ENCODE results near the gene DCST2. TPM values are rescaled to one million over a fixed set of nuclear protein-coding genes. Genes with fewer than 3 reads are reported as not detected.

DCST2 gene
- total RNA-seq, 2 donors from 2014 or later = 0.94 to 1.3 TPM

GRCh38 chr1:155022136-155022926 lies 11.2 kb downstream of the DCST2 start:
- peaks cover 28% of the 10 kb centered on the region for H3K4me1 Mint-ChIP-seq
- no peaks in the 10 kb centered on the region for H3K9me3 ChIP-seq (ENCODE audit: control insufficient read depth, low read length, poor library complexity, severe bottlenecking)
- ATAC-seq = no peak
- H3K27ac Mint-ChIP-seq = no peak overlapping the region
- no peak for DNase-seq
- H3K27me3 Mint-ChIP-seq = no peaks in the 10 kb centered on the region
- H3K36me3 Mint-ChIP-seq (ENCODE audit: low read depth) = no peaks in the 10 kb centered on the region
- H3K4me3 Mint-ChIP-seq = no peak overlapping the region

GRCh38 chr1:155019377-155020245 lies 14.0 kb downstream of the DCST2 start:
- Mint-ChIP-seq H3K4me1 (peaks cover 43% of the 10 kb centered on the region), H3K36me3 (ENCODE audit: low read depth) (peaks cover 2% of the 10 kb centered on the region), H3K27me3 (no peaks in the 10 kb centered on the region), H3K27ac (peak overlapping the region; percentile 88), H3K4me3 (no peak overlapping the region)
- H3K9me3 ChIP-seq (ENCODE audit: control insufficient read depth, low read length, poor library complexity, severe bottlenecking) = no peaks in the 10 kb centered on the region
- ATAC-seq = no peak
- no peak for DNase-seq

GRCh38 chr1:155018617-155019348 lies 14.8 kb downstream of the DCST2 start:
- ATAC-seq (no peak), DNase-seq (no peak)
- H3K4me1 Mint-ChIP-seq = peaks cover 48% of the 10 kb centered on the region
- H3K36me3 Mint-ChIP-seq (ENCODE audit: low read depth) = peaks cover 2% of the 10 kb centered on the region
- H3K27ac Mint-ChIP-seq = peak overlapping the region; percentile 88
- H3K9me3 ChIP-seq (ENCODE audit: control insufficient read depth, low read length, poor library complexity, severe bottlenecking) = no peaks in the 10 kb centered on the region
- H3K4me3 Mint-ChIP-seq = no peak overlapping the region
- no peaks in the 10 kb centered on the region for H3K27me3 Mint-ChIP-seq

GRCh38 chr1:155017946-155018316 lies 15.7 kb downstream of the DCST2 start:
- H3K9me3 ChIP-seq (ENCODE audit: control insufficient read depth, low read length, poor library complexity, severe bottlenecking) = no peaks in the 10 kb centered on the region
- DNase-seq (no peak), ATAC-seq (peak; percentile 1)
- Mint-ChIP-seq H3K4me3 (peak overlapping the region; percentile 58), H3K36me3 (ENCODE audit: low read depth) (peaks cover 2% of the 10 kb centered on the region), H3K27me3 (no peaks in the 10 kb centered on the region), H3K4me1 (peaks cover 54% of the 10 kb centered on the region), H3K27ac (peak overlapping the region; percentile 88)

GRCh38 chr1:155017041-155017945 lies 16.3 kb downstream of the DCST2 start:
- Mint-ChIP-seq H3K27ac (peak overlapping the region; percentile 88), H3K4me3 (peak overlapping the region; percentile 87), H3K27me3 (no peaks in the 10 kb centered on the region), H3K36me3 (ENCODE audit: low read depth) (peaks cover 2% of the 10 kb centered on the region), H3K4me1 (peaks cover 58% of the 10 kb centered on the region)
- ATAC-seq (peak; percentile 93), DNase-seq (peak; percentile 84 to 87 (median 85))
- H3K9me3 ChIP-seq (ENCODE audit: control insufficient read depth, low read length, poor library complexity, severe bottlenecking) = no peaks in the 10 kb centered on the region

GRCh38 chr1:155016231-155016831 lies 17.2 kb downstream of the DCST2 start:
- no peaks in the 10 kb centered on the region for H3K9me3 ChIP-seq (ENCODE audit: control insufficient read depth, low read length, poor library complexity, severe bottlenecking)
- DNase-seq (no peak), ATAC-seq (peak; percentile 18)
- H3K36me3 Mint-ChIP-seq (ENCODE audit: low read depth) = peaks cover 2% of the 10 kb centered on the region
- peaks cover 56% of the 10 kb centered on the region for H3K4me1 Mint-ChIP-seq
- peak overlapping the region; percentile 87 for H3K4me3 Mint-ChIP-seq
- peak overlapping the region; percentile 79 for H3K27ac Mint-ChIP-seq
- no peaks in the 10 kb centered on the region for H3K27me3 Mint-ChIP-seq

- no peak for ATAC-seq
- H3K4me3 Mint-ChIP-seq = peak overlapping the region; percentile 87
- no peaks in the 10 kb centered on the region for H3K9me3 ChIP-seq (ENCODE audit: control insufficient read depth, low read length, poor library complexity, severe bottlenecking)
- no peak for DNase-seq
- no peaks in the 10 kb centered on the region for H3K27me3 Mint-ChIP-seq
- peak overlapping the region; percentile 79 for H3K27ac Mint-ChIP-seq
- peaks cover 60% of the 10 kb centered on the region for H3K4me1 Mint-ChIP-seq
- H3K36me3 Mint-ChIP-seq (ENCODE audit: low read depth) = peaks cover 2% of the 10 kb centered on the region
Observed at GRCh38 chr1:155015527-155016230, 17.9 kb downstream of the DCST2 start.

GRCh38 chr1:155014709-155015508 lies 18.7 kb downstream of the DCST2 start:
- Mint-ChIP-seq H3K27ac (peak overlapping the region; percentile 53), H3K36me3 (ENCODE audit: low read depth) (peaks cover 2% of the 10 kb centered on the region), H3K27me3 (no peaks in the 10 kb centered on the region), H3K4me3 (peak overlapping the region; percentile 87), H3K4me1 (peaks cover 62% of the 10 kb centered on the region)
- ATAC-seq = no peak
- DNase-seq = no peak
- no peaks in the 10 kb centered on the region for H3K9me3 ChIP-seq (ENCODE audit: control insufficient read depth, low read length, poor library complexity, severe bottlenecking)

- DNase-seq (peak in 1 of 3 donors; percentile 43), ATAC-seq (no peak)
Observed at GRCh38 chr1:155013632-155014031, 19.9 kb downstream of the DCST2 start.

GRCh38 chr1:155012776-155013602 lies 20.6 kb downstream of the DCST2 start:
- no peaks in the 10 kb centered on the region for H3K9me3 ChIP-seq (ENCODE audit: control insufficient read depth, low read length, poor library complexity, severe bottlenecking)
- Mint-ChIP-seq H3K36me3 (ENCODE audit: low read depth) (peaks cover 9% of the 10 kb centered on the region), H3K4me1 (peaks cover 64% of the 10 kb centered on the region), H3K4me3 (peak overlapping the region; percentile 98), H3K27ac (peak overlapping the region; percentile 53), H3K27me3 (no peaks in the 10 kb centered on the region)
- ATAC-seq (no peak), DNase-seq (no peak)

More at GRCh38 chr1:155013632-155014031, 19.9 kb downstream of the DCST2 start:
- H3K9me3 ChIP-seq (ENCODE audit: control insufficient read depth, low read length, poor library complexity, severe bottlenecking) = no peaks in the 10 kb centered on the region
- H3K4me1 Mint-ChIP-seq = peaks cover 61% of the 10 kb centered on the region
- H3K27me3 Mint-ChIP-seq = no peaks in the 10 kb centered on the region
- H3K27ac Mint-ChIP-seq = peak overlapping the region; percentile 53
- H3K36me3 Mint-ChIP-seq (ENCODE audit: low read depth) = peaks cover 9% of the 10 kb centered on the region
- H3K4me3 Mint-ChIP-seq = peak overlapping the region; percentile 98
